ENCODE measurements around the gene AHRR.

DNA sequence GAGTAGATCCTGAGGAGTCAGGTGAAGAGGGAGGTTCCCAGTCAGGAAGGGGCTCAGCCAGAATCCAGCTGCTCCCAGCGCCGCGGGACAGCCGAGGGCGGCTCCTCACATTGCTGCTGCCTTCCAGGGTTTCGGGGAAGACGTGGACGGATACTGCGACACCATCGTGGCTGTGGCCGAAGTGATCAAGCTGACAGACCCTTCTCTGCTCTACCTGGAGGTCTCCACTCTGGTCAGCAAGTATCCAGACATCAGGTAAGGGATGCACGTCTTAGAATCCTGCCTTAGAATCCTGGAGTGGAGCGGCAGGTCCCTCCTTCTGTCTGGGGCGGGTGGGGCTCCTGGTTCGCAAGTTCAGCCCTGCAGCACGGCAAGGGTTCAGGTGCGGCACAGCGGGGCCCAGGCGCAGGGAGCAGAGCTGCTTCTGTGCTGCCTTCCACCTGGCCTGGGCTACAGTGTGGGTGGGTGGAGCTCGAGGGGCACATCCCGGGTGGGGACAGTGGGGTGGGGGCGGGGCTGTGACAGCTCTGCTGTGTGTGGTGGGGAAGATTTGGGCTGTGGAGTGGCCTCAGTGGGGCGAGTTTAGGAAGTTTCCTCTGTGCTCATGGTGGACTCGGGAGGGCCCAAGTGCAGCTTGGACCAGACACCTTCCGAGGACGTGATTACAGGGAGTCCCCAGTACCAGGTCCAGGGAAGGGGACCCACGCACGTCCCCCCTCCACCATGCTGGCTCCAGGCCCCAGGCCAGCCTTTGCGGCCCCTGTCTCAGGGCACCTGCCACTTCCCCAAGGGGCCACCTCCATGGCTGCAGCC, 144.3 kb downstream of the AHRR start:
- TF ChIP-seq, protein P1, sequence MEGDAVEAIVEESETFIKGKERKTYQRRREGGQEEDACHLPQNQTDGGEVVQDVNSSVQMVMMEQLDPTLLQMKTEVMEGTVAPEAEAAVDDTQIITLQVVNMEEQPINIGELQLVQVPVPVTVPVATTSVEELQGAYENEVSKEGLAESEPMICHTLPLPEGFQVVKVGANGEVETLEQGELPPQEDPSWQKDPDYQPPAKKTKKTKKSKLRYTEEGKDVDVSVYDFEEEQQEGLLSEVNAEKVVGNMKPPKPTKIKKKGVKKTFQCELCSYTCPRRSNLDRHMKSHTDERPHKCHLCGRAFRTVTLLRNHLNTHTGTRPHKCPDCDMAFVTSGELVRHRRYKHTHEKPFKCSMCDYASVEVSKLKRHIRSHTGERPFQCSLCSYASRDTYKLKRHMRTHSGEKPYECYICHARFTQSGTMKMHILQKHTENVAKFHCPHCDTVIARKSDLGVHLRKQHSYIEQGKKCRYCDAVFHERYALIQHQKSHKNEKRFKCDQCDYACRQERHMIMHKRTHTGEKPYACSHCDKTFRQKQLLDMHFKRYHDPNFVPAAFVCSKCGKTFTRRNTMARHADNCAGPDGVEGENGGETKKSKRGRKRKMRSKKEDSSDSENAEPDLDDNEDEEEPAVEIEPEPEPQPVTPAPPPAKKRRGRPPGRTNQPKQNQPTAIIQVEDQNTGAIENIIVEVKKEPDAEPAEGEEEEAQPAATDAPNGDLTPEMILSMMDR (IDR thresholded peaks at IDR 0.05) = no peak
- TF ChIP-seq POLR2A (IDR thresholded peaks at IDR 0.05) = no peak
